Dedifferentiated amniotic fluid mesenchymal stem cell (primary cell): ENCODE measurements around the gene PIP4P1.

Source experiments
- DNase-seq: peaks from one replicate; pipeline ENCODE4 v3.0.0-alpha.2; 2016; ENCODE audit errors: extremely low spot score

The PIP4P1 gene

DNA sequence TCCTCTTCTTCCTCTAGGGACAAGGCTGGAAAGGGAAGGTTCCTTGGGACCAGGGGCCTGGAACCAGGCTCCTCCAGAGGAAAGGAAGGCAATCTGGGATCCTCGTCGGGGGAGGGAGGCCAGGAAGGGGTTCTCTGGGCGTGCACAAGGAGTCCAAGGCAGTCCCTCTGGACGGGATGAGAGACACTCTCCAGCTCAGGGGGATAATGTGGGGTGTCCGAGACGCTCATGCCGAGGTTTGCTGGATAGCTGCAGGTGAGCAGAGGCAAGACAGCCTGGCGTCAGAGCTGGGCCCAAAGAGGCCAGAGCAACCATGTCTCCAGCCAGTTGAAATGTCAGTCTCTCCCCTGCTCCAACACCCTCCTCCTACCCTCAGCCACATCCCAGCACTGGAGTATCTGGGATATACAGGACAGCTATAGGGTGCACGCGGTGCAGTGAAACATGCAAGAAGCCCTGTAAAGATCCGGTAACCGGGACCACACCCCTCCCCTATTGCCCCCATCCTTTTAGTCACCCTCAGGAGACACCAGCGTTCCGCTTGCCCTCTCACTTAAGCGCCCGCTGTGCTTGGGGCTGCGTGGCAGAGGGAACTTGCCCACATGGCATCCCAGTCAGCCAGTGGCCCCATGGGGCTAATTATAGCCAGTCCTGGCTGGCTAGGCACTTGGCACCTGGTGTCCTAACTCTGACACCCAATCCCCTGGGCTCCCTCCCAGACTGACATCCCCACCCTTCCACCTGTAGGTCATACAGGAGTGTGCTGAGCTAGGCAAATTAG is 25.5 kb downstream of the PIP4P1 start, which contains the start of gene KLHL33:
KLHL33 (minus strand) TSS at position 585 of the 781 bp plus-strand sequence; CDS start at position 230, 355 bp downstream.
- DNase-seq = no peak

DNA sequence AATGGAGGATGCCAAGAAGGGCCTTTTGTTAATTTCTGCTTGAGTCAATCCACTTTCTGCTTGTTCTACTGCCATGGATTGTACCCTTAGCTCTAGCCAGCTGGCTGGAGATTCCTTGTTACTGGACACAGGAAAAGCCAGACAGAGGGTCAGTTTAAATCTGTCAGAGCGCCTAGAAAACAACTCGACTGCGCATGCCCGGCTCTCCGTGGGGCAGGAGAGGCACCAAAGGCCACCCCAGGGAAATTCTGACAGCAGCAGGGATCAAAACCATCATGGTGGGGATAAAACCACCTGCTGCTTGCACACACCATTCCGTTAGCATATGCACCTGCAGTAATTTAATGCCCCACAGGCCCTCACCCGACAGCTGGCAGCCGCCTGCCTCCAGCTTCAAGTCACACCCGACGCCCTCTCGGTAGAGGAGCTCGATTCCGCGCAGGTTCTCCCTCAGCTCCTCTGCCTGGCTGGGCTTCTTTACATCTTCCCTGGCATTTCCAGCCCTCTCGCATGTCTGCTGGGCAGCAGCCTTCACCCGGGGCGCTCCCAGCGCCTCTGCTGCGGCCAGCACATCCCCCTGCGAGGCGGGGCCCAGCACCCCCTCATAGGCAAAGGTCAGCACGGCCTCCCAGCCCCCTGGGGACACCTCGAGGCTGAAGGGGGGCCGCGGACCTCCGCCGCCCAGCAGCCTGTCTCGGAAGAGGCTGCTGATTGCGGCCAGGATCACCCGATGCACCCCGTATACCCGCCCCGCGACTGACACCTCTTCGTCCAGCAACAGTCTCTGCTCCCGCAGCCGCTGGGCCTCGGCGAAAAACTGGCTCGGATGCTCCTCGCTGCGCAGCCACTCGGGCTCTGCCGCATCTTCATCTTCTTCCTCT is 26.3 kb downstream of the PIP4P1 start:
- no peak for DNase-seq

DNA sequence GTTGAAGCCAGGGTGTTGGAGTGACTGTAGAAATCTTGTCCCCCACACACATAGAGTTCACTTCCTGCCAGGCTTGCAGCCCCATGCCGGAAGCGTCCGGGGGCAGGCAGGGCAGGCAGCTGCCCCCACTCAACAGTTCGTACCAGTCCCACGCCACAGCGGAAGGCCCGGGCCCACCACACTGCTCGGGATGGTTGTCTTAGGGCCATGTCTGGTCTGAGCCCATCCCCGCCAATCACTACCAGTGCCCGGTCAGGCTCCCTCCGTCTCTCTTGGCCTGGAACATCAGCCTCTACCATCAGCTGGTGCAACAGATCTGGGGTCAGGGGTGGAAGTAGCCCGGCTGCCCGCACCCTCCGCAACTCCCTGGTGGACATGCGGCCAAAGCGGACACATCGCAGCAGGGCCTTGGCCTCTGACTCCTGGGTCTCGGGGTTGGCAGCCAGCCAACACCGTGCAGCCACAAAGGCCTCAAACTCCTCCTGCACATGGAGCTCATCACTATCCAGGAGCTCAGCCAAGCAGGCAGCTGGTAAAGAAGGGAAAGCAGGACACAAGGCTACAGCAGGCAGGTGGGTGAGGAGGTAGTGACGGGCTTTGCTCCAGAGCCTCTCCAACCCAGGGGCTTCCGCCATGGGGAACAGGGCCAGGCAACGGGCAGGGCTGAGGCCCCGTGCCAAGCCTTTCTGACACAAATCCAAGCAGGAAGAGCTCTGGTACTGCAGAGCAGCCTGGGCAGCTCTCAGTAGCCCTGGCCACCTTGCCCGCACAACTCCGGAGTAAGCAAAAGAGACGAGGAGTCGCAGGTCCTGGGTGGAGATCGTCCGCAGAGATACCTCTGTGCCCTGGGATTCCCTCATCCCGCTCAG is 31.2 kb downstream of the PIP4P1 start:
- DNase-seq = no peak

DNA sequence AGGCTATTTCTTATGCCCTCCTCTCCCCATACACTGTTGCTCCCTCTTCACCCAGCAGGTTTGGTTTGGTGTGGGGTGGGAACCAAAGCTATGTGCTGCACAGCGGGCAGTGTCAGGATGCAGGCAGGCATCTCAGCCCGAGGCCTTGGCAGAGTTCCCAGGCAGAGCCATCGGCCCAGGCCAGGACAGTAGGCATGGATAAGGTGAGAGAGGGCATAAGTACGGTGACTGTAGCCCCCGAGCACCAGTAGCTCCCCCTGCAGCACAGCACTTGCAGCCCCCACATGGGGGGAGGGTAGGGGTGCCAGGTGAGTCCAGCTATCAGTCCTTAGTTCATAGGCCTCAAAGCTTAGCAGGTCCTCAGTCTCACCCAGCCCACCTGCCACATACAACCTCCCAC is 32.4 kb downstream of the PIP4P1 start:
- DNase-seq = no peak

DNA sequence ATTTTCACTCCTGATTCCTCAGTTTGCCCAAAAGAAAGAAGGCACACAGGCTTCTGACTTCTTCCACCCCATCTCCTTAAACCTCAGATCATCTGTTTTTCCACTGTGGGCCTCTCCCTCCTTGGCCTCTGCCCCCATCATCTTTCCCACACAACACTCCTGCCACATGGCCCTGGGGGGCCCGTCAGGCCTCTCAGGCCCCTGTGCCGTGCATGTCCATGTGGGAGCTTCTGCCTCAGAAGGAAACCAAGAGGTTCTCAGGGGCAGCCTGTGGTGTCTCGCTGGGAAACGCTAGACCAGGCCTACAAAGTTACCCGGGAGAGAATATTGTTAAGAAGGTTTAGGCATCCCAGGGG is 33.2 kb downstream of the PIP4P1 start:
- no peak for DNase-seq

DNA sequence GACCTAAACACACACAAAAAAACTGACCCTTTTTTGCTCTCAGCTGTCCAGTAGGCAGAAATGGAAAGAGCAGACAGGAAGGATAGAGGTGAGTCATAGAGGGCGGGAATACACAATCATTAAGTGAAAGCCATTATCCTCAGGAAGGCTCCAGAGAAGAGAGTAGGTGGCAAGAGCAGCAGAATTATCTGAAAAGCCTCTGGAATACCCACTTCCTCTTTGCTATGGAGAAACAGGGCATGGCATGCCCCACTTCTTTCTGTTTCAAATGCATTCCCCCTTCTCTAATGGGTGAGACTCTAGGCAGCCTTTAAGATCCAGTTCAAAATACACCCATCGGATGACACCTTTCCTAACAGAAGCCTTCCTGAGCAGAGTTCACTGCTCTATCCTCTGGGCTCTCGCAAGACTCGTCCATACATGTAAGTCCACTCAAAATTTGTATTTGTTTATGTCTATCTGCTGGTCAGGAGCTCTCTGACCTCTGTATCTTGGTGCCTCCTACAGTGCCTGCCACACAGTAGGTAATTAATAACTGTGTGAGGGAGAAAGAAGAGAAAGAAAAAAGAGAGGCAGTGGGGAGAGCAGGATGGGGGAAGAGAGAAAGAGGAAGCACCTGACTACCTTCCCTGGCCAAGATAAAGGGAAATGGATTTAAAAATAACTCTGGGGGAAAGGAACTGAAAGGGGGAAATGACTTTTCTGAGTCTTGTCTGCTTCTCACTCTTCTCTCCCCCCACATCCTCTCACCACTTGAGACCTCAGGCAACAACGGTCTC is 33.8 kb downstream of the PIP4P1 start:
- DNase-seq = no peak

DNA sequence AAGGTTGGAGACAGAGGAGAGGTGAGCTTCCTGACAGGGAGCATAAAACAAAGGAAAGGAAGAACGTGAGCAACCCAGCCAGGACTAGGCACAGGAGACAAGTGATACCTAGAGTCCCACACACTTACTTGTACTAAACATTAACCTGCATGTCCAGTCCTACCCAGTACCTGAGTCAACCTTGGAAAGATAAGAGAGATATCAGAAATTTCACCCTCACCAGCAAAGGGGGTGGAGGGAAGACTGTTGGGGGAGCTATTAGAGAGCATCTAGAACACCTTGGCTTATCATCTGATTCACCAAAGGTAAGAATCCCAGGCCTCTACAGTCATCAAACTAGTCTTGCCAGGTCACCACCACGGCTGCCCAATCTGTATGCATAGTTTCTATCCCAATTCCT is 36.4 kb downstream of the PIP4P1 start:
- no peak for DNase-seq

DNA sequence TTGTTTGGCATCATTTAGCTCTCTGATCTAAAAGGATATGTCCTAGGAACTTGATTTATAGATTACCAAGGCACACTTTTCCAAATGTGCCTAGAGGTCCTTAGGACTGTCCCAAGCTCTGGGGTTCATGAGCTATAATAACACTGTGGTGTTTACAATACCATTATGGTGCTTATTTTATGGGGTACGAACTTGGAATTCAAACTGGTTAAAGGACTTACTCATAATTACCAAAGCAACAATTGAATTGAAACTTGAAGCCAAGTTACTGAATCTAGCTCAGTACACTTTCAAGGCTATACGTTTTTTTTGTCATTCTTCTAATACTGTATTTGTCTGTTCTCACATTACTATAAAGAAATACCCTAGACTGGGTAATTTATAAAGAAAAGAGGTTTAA is 38.3 kb downstream of the PIP4P1 start:
- DNase-seq = no peak

DNA sequence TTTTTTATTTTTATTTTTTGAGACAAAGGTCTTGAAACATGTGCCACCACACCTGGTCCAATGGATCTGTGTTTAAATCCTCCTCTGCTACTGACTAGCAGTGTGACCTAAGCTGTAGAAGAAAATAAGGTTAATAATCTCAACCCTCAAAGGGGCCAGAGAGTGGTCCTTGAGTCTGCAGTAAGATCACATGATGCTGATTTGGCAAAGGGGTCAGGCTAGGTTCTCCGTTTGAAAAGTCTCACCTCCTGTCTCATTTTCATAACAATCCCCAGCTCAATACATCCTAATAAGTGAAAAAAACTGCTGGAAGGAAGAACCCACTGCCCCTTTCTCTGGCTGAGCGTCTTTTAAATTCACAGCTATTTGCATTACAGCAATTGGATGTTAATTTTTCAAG is 40.0 kb downstream of the PIP4P1 start:
- no peak for DNase-seq

DNA sequence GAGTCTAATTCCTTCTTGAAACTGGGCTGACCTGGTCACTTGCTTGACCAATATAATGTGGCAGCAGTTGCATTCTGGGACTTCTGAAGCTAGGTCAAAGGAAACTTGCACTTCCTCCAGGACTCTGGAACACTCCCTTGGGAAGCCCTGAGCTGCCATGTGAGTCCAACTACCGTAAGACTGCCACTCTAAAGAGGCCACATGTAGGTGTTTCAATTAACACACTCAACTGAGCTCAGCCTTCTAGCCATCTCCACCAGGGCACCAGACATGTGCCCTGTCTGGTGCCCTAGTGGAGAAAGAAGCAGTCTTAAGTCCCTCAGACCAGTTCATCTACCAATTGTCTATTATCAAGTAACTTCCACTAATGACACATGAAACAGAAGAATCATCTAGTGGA is 41.8 kb downstream of the PIP4P1 start:
- DNase-seq = no peak

DNA sequence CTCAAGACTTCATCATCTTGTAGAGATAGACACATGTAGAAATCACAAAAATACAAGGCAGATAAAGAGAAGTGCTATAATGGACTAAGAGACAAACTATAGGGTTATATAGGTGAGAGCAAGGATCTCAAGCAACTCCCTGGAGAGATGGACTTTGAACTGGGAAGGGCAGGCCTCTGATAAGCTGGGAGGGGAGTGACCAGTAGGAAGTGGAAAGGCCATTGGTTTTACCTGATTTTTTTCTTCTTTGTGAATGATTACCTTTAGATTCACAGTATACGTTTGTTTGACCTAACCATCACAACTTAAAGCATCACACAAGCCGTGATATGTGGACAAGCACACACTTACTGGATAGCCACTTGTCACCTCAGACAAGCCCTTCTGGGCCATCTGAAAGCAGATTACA is 42.7 kb downstream of the PIP4P1 start:
- DNase-seq = no peak

DNA sequence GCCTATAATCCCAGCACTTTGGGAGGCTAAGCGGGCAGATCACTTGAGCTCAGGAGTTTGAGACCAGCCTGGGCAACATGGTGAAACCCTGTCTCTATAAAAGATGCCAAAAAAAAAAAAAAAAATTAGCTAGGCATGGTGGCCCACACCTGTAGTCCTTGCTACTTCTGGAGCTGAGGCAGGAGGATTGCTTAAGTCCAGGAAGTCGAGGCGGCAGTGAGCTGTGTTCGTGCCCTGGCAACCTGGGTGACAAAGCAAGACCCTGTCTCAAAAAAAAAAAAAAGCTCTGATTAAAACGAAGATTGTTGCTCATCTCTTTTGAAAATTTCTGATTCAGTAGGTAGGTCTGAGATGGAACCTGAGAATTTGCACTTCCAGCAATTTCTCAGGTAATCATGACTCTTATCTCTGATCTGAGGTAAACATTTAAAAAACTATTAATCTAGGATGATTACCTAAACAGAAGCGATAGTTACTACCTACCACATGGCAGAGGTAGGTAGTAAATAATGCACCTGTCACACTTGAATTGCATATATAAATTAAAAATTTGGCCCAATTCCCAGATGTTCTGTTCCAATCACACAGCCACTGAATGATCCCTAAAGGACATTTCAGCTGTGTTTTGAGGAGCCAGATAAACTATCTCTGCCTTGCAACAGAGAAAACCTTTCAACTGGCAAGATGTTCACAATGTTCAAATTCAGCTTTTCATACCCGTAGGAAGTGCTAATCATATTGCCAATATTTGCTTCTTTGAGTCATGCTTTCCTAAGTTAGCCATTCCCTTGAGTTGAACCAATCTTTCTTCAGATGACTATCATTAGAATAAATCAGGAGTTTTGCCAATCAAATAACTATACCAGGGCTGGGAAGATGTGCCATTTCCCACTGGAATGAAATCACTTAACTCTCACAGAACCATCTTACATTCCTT is 43.7 kb downstream of the PIP4P1 start:
- DNase-seq = no peak

DNA sequence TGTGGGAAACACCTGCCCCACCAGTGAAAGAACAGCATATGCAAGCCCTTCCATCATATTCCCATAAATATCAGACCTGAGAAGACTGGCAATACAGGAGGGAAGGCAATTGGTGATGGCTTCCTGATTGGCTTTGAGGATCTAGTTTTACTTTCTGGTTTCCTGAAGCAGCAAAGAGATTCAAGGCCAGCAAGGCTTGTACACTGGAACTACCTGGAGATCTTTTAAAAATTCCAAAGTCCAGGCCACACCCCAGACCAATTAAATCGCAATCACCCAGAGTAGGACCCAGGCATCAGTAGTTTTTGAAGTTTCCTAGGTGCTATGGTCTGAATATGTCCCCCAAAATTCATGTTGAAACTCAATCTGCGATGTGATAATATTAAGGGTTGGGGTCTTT is 45.0 kb downstream of the PIP4P1 start:
- no peak for DNase-seq

DNA sequence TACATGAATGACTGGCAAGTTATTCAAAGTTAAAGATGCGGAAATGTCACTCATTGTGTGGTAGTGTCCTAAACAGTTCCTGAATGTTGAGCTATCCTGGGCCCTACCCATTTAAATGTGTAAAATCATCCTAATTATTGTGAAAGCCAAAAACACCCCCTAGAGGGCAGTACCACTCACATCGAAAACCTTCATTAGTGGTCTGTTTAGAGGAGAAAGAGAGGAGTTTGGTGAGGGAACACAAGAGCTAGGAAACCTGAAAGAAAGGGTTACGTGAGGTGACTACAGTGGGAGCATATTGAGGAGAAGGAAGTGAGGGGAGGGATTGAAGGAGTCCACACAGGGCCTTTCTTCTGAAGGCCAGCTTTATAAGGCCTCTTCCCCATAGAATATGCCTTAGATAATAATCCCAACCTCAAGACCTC is 45.4 kb downstream of the PIP4P1 start:
- peak; percentile 39 for DNase-seq

DNA sequence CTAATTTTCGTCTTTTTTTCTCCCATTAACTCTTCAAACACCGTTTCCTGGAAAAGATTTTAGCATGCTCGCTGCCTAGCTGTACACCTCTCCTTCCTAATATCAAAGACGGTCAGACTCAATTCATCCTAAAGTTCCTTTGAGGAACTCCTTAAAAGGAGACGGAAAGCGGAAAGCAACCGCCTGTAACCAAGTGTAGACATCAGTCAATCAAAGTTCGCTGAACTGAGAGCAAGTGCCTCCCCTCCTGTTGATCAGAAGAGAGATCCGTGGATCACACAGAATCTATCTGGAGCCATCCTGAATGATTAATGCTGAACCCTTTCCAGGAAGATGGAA is 47.5 kb downstream of the PIP4P1 start:
- no peak for DNase-seq

DNA sequence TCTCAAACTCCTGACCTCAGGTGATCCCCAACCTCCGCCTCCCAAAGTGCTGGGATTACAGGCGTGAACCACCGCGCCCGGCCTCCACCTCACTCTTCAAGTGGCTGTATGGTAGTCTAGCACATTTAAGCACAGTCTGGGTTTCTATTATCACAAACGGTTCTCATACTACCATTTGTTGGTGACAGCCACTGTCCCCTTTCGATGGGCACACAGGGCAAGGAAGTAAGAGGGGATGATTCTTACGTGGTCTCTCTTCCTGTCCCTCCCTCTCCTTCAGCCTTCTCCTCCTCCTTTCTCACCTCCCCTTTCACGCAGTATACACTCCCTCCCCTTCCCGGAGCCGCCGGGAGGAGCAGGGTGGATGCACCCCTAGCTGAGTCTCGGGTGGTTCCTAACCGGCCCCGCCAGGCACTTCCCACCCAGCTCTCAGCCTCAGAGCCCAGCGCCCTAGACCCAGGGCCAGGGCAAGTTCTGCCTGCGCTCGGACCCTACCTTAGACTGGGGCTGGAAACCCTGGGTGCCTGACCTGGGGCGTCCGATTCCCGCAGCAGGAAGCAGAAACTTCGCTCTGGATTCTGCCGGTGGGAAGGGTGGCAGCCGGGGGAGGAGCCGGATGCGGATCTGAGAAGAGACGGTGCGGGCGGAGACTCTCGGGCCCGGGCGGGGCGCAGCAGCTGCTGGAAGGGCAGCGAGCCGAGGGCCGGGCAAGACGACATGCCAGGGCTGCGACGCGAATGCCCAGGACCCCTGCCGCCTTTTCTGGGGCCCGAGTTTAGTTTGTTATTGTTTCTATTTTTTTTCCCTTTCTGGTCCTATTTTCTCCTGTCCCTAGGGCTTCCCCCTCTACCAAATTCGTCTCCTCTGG is 48.1 kb downstream of the PIP4P1 start, which contains the start of gene TEP1:
TEP1 (minus strand) TSS at position 626 of the 868 bp plus-strand sequence. CDS start 5,062 bp downstream, outside the sequence.
- peak; percentile 74 for DNase-seq

DNA sequence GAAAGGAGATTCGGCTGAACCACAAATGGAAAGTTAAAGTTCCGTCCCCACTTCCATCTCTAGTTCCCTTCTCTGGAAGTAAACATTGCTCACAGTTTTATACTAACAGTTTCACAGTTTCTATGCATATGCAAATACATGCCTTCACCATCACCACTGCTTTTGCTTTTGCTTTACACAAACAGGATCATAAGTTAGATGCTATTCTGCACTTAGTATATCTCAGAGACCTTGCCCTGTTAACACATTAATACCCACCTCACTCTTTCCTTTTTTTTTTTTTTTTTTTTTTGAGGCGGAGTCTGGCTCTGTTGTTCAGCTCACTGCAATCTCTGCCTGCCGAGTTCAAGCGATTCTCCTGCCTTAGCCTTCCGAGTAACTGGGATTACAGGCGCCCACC is 48.8 kb downstream of the PIP4P1 start:
- DNase-seq = no peak

DNA sequence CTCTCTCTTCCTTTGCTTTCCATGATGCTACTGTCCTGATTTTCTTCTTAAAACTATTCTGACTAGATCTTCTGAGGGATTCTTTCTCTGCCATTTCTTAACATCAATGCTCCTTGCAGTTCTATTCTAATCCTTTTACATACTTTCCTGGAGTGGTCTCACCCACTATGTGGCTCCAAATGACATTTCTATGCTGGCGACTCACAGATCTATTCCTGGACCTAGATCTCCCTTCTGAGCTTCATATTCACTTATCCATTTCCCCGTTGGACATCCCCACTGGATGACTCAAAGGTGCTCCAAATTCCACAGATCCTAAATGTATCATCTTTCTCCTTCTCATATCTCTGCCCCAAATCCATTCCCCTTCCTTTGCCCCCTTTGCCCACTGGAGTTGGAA is 52.0 kb downstream of the PIP4P1 start:
- no peak for DNase-seq
